ENCODE measurements around the gene HSD17B10.
"Not testable (repeated sequence)": the region's sequence is repeated elsewhere in the genome, so short reads cannot be mapped to it uniquely, and the experiment has no call there.

HSD17B10 gene

GRCh38 chrX:53433651-53434639 lies at the start of gene HSD17B10:
Gene HSD17B10, minus strand, starts transcription at chrX:53434370. Its CDS starts 25 bp downstream, at chrX:53434345.
- peaks cover 43% of the 10 kb centered on the region for H3K36me3 Mint-ChIP-seq (ENCODE audit: low read depth)
- H3K4me3 Mint-ChIP-seq, result peak within 1 kb of the TSS; percentile 93
- no peaks in the 10 kb centered on the region for H3K9me3 Mint-ChIP-seq
- H3K27me3 Mint-ChIP-seq, result no peaks in the 10 kb centered on the region
- H3K27ac Mint-ChIP-seq, result peak within 1 kb of the TSS; percentile 91
- peaks cover 42% of the 10 kb centered on the region for H3K4me1 Mint-ChIP-seq (ENCODE audit: low read depth)
- intact Hi-C loops (cut with micrococcal nuclease), result loop anchor here (1.0 kb wide), 1 partner anchor 12 kb away; the partner anchor contains the start of genes RIBC1 and SMC1A

- no peaks in the 10 kb centered on the region for H3K9me3 Mint-ChIP-seq
- intact Hi-C loops (cut with micrococcal nuclease), result no loop called here
- H3K4me1 Mint-ChIP-seq (ENCODE audit: low read depth), result no peaks in the 10 kb centered on the region
- no peaks in the 10 kb centered on the region for H3K36me3 Mint-ChIP-seq (ENCODE audit: low read depth)
- H3K27me3 Mint-ChIP-seq, result peaks cover 2% of the 10 kb centered on the region
- no peak overlapping the region for H3K27ac Mint-ChIP-seq
- no peak overlapping the region for H3K4me3 Mint-ChIP-seq
These were observed 49.2 kb upstream of the HSD17B10 start for GRCh38 chrX:53483416-53483815.

- no peak overlapping the region for H3K4me3 Mint-ChIP-seq
- no peaks in the 10 kb centered on the region for H3K36me3 Mint-ChIP-seq (ENCODE audit: low read depth)
- no peaks in the 10 kb centered on the region for H3K9me3 Mint-ChIP-seq
- H3K27me3 Mint-ChIP-seq, result peaks cover 2% of the 10 kb centered on the region
- no peaks in the 10 kb centered on the region for H3K4me1 Mint-ChIP-seq (ENCODE audit: low read depth)
- intact Hi-C loops (cut with micrococcal nuclease), result no loop called here
- no peak overlapping the region for H3K27ac Mint-ChIP-seq
These were observed 47.8 kb upstream of the HSD17B10 start for GRCh38 chrX:53481816-53482465.

DNA sequence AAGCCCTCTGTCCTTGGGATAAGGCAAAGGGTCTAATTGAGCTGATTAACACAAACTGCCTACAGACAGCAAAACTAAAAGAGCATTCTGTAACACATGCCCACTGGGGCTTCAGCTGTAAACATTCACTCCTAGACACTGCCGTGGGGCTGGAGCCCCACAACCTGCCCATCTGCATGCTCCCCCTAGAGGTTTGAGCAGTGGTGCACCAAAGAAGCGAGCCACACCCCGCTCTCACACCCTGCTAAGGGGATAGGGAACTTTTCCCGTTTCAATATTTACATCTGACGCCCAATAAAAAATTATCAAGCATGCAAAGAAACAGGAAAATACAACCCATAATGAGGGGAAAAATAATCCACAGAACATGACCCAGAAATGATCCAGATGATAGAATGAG lies 46.9 kb upstream of the HSD17B10 start:
- H3K36me3 Mint-ChIP-seq (ENCODE audit: low read depth), result no peaks in the 10 kb centered on the region
- H3K4me3 Mint-ChIP-seq, result no peak overlapping the region
- no peaks in the 10 kb centered on the region for H3K4me1 Mint-ChIP-seq (ENCODE audit: low read depth)
- no peaks in the 10 kb centered on the region for H3K9me3 Mint-ChIP-seq
- intact Hi-C loops (cut with micrococcal nuclease), result no loop called here
- peaks cover 2% of the 10 kb centered on the region for H3K27me3 Mint-ChIP-seq
- no peak overlapping the region for H3K27ac Mint-ChIP-seq

GRCh38 chrX:53479301-53479700 lies 45.1 kb upstream of the HSD17B10 start:
- Mint-ChIP-seq H3K4me3 (no peak overlapping the region), H3K4me1 (ENCODE audit: low read depth) (peaks cover 9% of the 10 kb centered on the region), H3K36me3 (ENCODE audit: low read depth) (no peaks in the 10 kb centered on the region), H3K27ac (no peak overlapping the region), H3K27me3 (peaks cover 2% of the 10 kb centered on the region), H3K9me3 (no peaks in the 10 kb centered on the region)
- intact Hi-C loops (cut with micrococcal nuclease), result no loop called here

DNA sequence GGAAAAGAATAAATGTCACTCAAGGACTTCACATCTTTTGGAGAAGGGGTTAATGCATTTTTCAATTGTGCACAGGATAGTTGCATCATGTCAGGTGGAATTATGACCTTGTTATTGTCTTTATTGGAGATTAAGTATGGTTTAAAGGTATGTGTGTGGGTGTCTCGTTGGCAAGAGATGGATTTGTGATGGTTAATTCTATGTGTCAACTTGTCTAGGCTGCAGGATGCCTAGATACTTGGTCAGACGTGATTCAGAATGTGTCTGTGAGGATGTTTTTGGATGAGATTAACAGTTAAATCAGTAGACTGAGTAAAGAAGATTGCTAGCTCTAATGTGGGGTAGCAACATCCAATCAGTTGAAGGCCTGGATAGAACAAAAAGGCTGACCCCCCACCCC lies 42.2 kb upstream of the HSD17B10 start:
- H3K9me3 Mint-ChIP-seq, result no peaks in the 10 kb centered on the region
- intact Hi-C loops (cut with micrococcal nuclease), result no loop called here
- no peak overlapping the region for H3K4me3 Mint-ChIP-seq
- no peak overlapping the region for H3K27ac Mint-ChIP-seq
- no peaks in the 10 kb centered on the region for H3K36me3 Mint-ChIP-seq (ENCODE audit: low read depth)
- H3K4me1 Mint-ChIP-seq (ENCODE audit: low read depth), result peaks cover 20% of the 10 kb centered on the region
- no peaks in the 10 kb centered on the region for H3K27me3 Mint-ChIP-seq

GRCh38 chrX:53474707-53475106 lies 40.5 kb upstream of the HSD17B10 start:
- H3K4me1 Mint-ChIP-seq (ENCODE audit: low read depth), result peaks cover 20% of the 10 kb centered on the region
- no peaks in the 10 kb centered on the region for H3K27me3 Mint-ChIP-seq
- no peak overlapping the region for H3K27ac Mint-ChIP-seq
- no peaks in the 10 kb centered on the region for H3K36me3 Mint-ChIP-seq (ENCODE audit: low read depth)
- no peak overlapping the region for H3K4me3 Mint-ChIP-seq
- no peaks in the 10 kb centered on the region for H3K9me3 Mint-ChIP-seq
- intact Hi-C loops (cut with micrococcal nuclease), result no loop called here

- intact Hi-C loops (cut with micrococcal nuclease), result no loop called here
- no peak overlapping the region for H3K27ac Mint-ChIP-seq
- no peak overlapping the region for H3K4me3 Mint-ChIP-seq
- H3K4me1 Mint-ChIP-seq (ENCODE audit: low read depth), result peaks cover 20% of the 10 kb centered on the region
- H3K36me3 Mint-ChIP-seq (ENCODE audit: low read depth), result no peaks in the 10 kb centered on the region
- H3K27me3 Mint-ChIP-seq, result no peaks in the 10 kb centered on the region
- no peaks in the 10 kb centered on the region for H3K9me3 Mint-ChIP-seq
These were observed 37.2 kb upstream of the HSD17B10 start for GRCh38 chrX:53471346-53471745.

GRCh38 chrX:53468659-53469058 lies 34.5 kb upstream of the HSD17B10 start:
- H3K36me3 Mint-ChIP-seq (ENCODE audit: low read depth); H3K9me3 Mint-ChIP-seq; H3K4me1 Mint-ChIP-seq (ENCODE audit: low read depth); H3K4me3 Mint-ChIP-seq; H3K27ac Mint-ChIP-seq; intact Hi-C loops (cut with micrococcal nuclease); H3K27me3 Mint-ChIP-seq: not testable (repeated sequence)

DNA sequence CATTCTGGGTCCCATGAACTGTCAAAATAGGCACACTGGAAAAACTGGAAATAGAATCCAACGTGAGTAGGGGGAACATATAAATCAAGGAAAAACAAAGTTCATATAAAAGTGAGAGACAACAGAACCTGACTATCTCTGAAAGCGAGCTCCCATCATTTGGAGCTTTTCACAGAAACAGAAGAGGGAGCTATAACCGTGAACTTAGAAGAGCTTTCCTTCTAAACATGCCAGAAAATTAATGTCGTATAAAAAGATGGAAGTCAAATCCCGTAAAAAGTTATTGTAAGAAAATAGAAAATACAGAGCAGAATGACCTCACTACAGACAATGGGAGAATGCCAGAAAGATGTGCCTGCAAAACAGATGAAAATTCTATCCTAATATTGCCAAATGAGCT lies 23.9 kb upstream of the HSD17B10 start:
- H3K36me3 Mint-ChIP-seq (ENCODE audit: low read depth), result no peaks in the 10 kb centered on the region
- no peak overlapping the region for H3K4me3 Mint-ChIP-seq
- intact Hi-C loops (cut with micrococcal nuclease), result no loop called here
- peaks cover 14% of the 10 kb centered on the region for H3K4me1 Mint-ChIP-seq (ENCODE audit: low read depth)
- H3K27me3 Mint-ChIP-seq, result no peaks in the 10 kb centered on the region
- H3K9me3 Mint-ChIP-seq, result no peaks in the 10 kb centered on the region
- H3K27ac Mint-ChIP-seq, result no peak overlapping the region

DNA sequence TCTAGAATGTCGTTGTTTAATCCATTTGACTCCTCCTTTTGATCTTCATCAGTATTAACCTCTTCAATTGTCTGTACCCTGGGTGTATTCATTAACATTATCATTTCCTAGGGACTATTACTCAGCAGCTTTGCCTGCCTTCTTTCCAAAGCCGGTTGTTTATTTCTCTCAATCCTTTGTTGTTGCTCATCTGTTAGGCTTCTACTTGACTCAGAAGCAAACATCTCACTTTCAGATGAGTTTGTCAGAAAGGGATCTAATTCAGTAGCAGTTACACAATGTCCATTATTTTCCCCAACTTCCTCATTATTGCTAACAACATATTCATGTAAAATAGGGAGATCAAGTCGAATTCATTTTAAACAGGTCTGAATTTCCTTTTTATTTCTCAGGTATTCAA lies 22.1 kb upstream of the HSD17B10 start:
- Mint-ChIP-seq H3K4me1 (ENCODE audit: low read depth) (peaks cover 19% of the 10 kb centered on the region), H3K4me3 (no peak overlapping the region), H3K9me3 (no peaks in the 10 kb centered on the region), H3K36me3 (ENCODE audit: low read depth) (no peaks in the 10 kb centered on the region), H3K27ac (no peak overlapping the region), H3K27me3 (no peaks in the 10 kb centered on the region)
- intact Hi-C loops (cut with micrococcal nuclease), result no loop called here

GRCh38 chrX:53452812-53453211 lies 18.6 kb upstream of the HSD17B10 start:
- intact Hi-C loops (cut with micrococcal nuclease), result no loop called here
- Mint-ChIP-seq H3K9me3 (no peaks in the 10 kb centered on the region), H3K4me1 (ENCODE audit: low read depth) (peaks cover 10% of the 10 kb centered on the region), H3K27ac (no peak overlapping the region), H3K27me3 (no peaks in the 10 kb centered on the region), H3K36me3 (ENCODE audit: low read depth) (no peaks in the 10 kb centered on the region), H3K4me3 (no peak overlapping the region)

DNA sequence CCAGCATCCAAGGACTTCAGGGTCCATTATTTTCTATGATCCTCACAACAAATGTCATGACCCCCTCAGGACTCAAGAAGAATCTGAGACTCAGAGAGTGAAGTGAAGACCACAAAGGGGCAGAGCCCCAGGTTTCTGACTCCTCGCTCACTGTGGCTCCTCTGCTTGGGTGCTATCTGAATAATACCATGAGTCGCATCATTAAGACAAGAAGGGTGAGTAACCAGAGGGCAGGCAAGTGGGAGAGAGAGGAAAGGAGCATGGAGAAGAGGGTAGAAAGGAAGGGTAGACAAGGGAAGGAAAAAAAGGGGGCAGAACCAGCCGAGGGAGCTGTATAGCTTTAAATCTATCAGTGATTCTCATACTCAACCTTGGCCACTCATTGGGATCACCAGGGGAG lies 15.5 kb upstream of the HSD17B10 start:
- intact Hi-C loops (cut with micrococcal nuclease), result loop anchor here (10.0 kb wide), 1 partner anchor 165 kb away; the partner anchor contains the start of gene IQSEC2
- Mint-ChIP-seq H3K27ac (no peak overlapping the region), H3K4me1 (ENCODE audit: low read depth) (peaks cover 10% of the 10 kb centered on the region), H3K9me3 (no peaks in the 10 kb centered on the region), H3K36me3 (ENCODE audit: low read depth) (no peaks in the 10 kb centered on the region), H3K4me3 (no peak overlapping the region), H3K27me3 (no peaks in the 10 kb centered on the region)

DNA sequence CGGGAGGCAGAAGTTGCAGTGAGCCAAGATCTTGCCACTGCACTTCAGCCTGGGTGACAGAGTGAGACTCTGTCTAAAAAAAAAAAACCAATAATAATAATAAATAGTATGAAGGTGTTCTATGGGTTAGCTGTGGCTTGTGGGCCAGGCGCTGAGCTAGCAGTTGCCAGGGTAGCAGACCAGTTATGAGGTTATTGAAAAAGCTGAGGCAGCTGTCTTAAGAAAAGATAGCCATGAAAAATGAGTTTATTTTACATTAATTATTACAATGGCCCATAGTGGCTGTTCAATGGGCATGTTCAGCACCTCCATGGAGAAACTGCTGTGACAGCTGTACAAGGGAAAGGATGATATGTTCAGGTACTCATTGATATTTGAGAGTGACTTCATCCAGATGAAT lies 13.3 kb upstream of the HSD17B10 start:
- no peak overlapping the region for H3K27ac Mint-ChIP-seq

More for the DNA sequence above, 13.3 kb upstream of the HSD17B10 start:
- no peak overlapping the region for H3K4me3 Mint-ChIP-seq
- intact Hi-C loops (cut with micrococcal nuclease), result loop anchor here (10.0 kb wide), 1 partner anchor 163 kb away; the partner anchor contains the start of gene IQSEC2
- H3K36me3 Mint-ChIP-seq (ENCODE audit: low read depth), result no peaks in the 10 kb centered on the region
- no peaks in the 10 kb centered on the region for H3K9me3 Mint-ChIP-seq
- peaks cover 7% of the 10 kb centered on the region for H3K4me1 Mint-ChIP-seq (ENCODE audit: low read depth)
- H3K27me3 Mint-ChIP-seq, result no peaks in the 10 kb centered on the region
